Activated CD4-positive, alpha-beta T cell treated with anti-CD3 and anti-CD28 coated beads, Interleukin-2, Interleukin-6, amounts not matched to agents 100 ng/mL and 50 ng/mL, durations not matched to agents 16 hours and 8 hours (primary cell): ENCODE measurements around the gene NLGN3.

Experiments
- DNase-seq: peaks from one replicate; pipeline ENCODE4 v3.0.0-alpha.2; 2020

NLGN3 gene

DNA sequence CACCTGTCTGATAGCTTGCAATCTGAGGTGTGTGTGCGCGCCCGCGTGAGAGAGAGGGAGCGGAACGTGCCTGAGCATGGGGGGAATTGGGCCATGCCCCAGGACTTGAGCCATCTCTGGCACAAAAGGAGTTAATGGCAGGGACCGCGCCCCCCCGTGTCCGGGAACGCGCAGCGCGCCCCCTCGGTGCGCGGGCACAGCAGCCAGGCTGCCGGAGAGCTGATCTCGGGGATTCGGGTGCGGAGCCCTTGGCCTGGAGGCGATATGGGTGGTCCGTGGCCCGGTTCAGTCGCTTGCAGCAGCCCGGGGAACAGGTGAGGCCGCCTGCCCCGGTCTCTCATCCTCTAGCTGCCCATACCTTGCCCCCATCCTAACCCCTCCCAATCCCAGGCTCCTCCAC lies at the start of gene NLGN3:
TSS of gene NLGN3 (plus strand) at position 191 of the 400 bp plus-strand sequence. CDS start 2,909 bp downstream, outside the sequence.
- no peak for DNase-seq

DNA sequence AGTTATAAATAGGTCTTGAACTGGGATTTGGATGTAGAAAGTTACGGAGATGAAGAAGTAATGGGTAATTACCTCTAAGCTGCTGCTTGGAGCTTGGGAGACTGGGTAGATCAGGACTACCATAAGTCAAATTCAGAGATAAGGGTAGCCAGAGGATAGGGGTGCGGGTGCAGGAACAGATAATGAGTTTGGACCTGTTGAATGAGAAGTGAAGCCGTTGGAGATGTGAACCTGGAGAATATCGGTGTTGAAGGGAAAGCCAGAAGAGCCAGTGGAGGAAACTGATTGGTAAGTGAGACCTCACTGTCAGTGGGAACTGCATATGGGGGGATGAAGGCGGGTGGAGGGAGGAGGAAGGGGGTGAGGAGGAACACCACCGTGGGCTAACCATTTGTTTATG lies 49.6 kb upstream of the NLGN3 start:
- no peak for DNase-seq

DNA sequence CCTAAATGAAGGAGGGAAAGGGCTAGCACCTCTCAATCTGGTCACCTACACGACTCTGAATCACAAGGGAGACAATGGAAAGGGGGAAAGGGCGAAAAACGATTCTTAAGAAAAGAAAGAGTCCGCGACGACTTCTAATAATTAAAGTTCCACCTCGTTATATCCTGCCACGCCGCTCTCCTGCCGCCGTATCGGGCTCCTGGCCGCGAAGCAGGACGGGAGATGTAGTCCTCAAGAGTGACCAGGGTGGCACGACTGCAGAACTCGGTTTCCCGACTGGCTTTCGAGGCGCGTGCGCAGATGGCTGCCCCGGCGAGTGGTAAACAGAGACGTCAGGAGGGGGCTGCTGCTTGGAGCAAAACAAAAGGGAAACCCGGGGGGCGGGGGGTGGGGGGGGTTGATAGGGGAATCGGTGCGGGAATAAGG lies 49.1 kb upstream of the NLGN3 start, which contains the start of gene FOXO4:
TSS of gene FOXO4 (plus strand) at position 297 of the 426 bp plus-strand sequence. CDS start 678 bp downstream, outside the sequence.
- peak; percentile 93 for DNase-seq

- no peak for DNase-seq
Observed at GRCh38 chrX:71095981-71096759, 48.5 kb upstream of the NLGN3 start.

- DNase-seq, result no peak
Observed at GRCh38 chrX:71096760-71097032, 47.9 kb upstream of the NLGN3 start.

GRCh38 chrX:71098302-71098701 lies 46.3 kb upstream of the NLGN3 start:
- DNase-seq, result peak; percentile 75

- no peak for DNase-seq
Observed at GRCh38 chrX:71098951-71099506, 45.6 kb upstream of the NLGN3 start.

GRCh38 chrX:71099736-71100135 lies 44.9 kb upstream of the NLGN3 start:
- no peak for DNase-seq

DNA sequence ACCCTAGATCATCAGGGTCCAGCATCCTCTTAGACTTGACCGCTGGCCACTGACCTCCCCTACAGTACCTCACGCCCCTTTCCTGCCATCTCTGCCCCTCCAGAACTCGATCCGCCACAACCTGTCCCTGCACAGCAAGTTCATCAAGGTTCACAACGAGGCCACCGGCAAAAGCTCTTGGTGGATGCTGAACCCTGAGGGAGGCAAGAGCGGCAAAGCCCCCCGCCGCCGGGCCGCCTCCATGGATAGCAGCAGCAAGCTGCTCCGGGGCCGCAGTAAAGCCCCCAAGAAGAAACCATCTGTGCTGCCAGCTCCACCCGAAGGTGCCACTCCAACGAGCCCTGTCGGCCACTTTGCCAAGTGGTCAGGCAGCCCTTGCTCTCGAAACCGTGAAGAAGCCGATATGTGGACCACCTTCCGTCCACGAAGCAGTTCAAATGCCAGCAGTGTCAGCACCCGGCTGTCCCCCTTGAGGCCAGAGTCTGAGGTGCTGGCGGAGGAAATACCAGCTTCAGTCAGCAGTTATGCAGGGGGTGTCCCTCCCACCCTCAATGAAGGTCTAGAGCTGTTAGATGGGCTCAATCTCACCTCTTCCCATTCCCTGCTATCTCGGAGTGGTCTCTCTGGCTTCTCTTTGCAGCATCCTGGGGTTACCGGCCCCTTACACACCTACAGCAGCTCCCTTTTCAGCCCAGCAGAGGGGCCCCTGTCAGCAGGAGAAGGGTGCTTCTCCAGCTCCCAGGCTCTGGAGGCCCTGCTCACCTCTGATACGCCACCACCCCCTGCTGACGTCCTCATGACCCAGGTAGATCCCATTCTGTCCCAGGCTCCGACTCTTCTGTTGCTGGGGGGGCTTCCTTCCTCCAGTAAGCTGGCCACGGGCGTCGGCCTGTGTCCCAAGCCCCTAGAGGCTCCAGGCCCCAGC lies 43.8 kb upstream of the NLGN3 start:
- no peak for DNase-seq

DNA sequence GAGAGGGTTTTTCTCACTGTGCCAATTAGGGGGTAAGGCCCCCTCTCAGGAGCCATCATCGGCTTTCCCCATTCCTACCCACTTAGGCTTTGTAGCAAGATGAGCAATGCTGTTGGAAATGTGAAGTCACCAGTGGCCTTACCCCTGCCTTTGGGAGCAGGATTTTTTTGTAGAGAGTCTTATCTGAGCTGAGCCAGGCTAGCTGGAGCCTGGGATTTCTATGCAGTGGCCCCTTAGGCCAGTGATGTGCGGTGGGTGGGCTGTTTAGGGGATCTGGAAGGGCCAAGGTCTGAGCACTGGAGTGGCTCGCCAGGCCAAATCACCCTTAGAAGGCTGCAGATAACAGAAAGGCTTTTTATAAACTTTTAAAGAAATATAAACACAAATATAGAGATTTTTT lies 42.3 kb upstream of the NLGN3 start:
- DNase-seq, result no peak

DNA sequence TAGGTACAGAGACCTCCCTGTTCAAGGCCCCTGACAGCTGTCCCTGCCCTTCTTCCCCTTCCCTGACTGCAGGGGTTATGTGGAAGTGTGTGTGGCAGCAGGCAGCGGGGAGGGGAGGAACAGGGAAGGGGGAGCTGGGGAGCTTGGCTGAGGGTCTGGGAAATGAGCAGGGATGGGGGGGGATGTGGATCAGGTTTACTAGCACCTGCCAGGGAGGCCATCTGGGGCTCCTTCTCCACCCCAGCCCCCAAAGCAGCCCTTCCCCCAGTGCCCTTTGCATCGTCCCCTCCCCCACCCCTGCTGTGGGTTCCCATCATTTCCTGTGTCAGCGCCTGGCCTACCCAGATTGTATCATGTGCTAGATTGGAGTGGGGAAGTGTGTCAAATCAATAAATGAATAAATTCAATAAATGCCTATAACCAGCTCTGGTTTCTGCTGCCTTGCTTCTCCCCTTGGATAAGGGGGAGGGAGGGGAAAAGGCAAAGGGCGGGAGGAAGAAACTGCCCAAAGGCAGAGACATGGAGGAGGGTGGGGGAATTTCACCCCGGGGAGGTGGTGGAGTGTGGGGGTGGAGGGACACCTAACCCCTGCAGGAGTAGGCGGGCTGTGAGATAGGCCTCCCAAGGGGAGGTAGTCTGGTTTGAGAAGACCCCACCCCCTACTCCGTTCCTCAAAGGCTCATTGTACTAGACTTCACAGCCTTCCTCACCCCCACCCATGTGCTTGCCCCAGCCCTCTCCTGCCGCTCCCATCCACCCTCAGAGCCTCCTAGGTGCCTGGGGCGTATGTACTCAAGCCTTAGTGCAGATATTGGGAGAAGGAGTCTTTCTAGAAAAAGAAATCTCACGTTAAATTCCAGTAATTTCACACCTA lies 41.3 kb upstream of the NLGN3 start:
- peak; percentile 71 for DNase-seq

- no peak for DNase-seq
Observed at GRCh38 chrX:71105628-71106027, 39.0 kb upstream of the NLGN3 start.

- peak; percentile 65 for DNase-seq
Observed at GRCh38 chrX:71106427-71106826, 38.2 kb upstream of the NLGN3 start, which contains the start of gene CXorf65. TSS of gene CXorf65 (minus strand) at chrX:71106740. CDS start at chrX:71106556, 184 bp downstream.

DNA sequence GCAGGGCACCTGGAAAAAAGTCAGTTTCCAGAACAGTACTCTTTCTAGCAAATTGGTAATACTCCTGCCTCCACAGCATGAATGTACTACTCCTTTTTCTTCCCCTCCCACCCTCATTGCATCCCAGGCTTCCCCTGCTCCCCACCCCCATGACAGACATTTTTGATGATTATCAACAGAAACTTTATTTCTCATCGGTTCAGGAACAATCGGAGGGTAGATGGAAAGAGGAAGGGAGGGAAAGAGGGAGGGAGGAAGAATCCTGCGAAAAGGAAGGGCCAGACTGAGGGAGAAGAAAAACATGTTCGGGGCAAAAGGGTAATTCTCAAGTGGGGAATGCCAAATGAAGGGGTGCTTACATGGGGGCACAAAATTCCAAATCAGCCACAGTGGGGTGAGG lies 37.4 kb upstream of the NLGN3 start:
- DNase-seq, result no peak

- DNase-seq, result peak; percentile 68
Observed at GRCh38 chrX:71107762-71108360, 36.8 kb upstream of the NLGN3 start.

GRCh38 chrX:71109051-71109450 lies 35.6 kb upstream of the NLGN3 start:
- no peak for DNase-seq

DNA sequence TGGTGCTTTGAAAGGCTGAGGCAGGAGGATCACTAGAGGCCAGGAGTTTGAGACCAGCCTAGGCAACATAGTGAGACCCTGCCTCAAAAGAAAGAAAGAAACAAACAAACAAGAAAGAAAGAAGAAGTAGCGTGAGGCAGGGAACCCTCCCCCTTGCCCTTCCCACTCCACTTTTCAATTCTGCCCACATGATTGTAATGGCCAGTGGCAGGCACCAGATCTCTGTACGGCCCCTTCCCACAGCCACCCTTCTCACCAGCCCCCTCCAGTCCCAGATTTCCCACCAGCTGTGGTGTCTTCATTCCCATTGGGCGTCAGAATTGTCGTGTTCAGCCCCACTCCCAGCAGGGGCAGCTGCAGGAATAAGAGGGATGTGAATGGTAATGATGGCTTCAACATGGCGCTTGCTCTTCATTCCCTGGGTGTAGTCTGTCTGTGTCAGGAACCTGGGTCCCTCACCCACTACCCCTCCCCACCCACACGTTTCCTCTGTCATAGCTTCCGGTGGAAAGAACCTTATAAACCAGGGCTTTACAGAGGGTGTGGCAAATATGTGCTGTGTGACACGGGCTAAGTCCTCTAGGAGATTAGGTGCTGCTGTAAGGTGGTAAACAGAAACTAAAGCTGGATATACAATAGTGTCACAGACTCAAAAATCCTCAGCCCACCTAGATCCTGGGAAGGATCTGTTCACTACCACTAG lies 33.3 kb upstream of the NLGN3 start, which contains the start of gene IL2RG:
TSS of gene IL2RG (minus strand) at position 437 of the 703 bp plus-strand sequence. CDS start at position 399, 38 bp downstream.
- peak; percentile 93 for DNase-seq

DNA sequence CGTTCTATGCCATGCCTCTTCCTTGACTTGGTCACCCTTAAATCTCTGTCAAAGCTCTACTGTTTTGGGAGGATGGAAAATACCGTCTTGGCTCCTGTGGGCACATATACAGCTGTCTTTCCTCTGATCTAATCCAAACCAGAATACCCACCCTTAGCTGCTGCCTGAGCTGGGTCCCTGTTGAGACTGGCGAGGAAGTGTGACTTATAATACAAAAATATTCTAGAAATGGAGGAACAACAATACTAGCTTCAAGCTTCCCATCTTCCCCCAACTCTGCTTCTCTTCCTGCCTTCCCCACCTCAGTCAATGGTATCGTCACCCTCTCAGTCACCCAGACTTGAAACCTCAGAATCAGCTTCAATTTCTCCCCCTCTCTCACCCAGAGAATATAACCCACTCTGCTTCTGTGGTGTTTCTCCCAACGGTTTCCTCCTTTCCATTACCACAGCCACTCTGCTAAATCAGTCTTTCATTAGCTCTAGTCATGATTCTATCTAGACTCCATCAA lies 32.7 kb upstream of the NLGN3 start:
- DNase-seq, result peak; percentile 53

- no peak for DNase-seq
Observed at GRCh38 chrX:71117358-71117757, 27.3 kb upstream of the NLGN3 start.

- peak; percentile 86 for DNase-seq
Observed at GRCh38 chrX:71118032-71118984, 26.3 kb upstream of the NLGN3 start, which contains the start of gene MED12. TSS of gene MED12 (plus strand) at chrX:71118596. CDS start at chrX:71118755, 159 bp downstream.
